Sigmoid colon (tissue), 7 donors: ENCODE results near the gene FSTL1. TPM values are rescaled to one million over a fixed set of nuclear protein-coding genes. Genes with fewer than 3 reads are reported as not detected.

Experiments used
- DNase-seq: peaks from one replicate; pipeline ENCODE4 v3.0.0-alpha.2; 2019
- H3K27ac ChIP-seq, 4 donors: fragments of 200-600 bp; sonication (generic); one replicate each; pipeline ENCODE4 v1.5.1; 2016 to 2019; ENCODE audit warnings: mild to moderate bottlenecking in 1 of 4
- H3K27me3 ChIP-seq, 3 donors: fragments of 200-600 bp; sonication (generic); one replicate each; pipeline ENCODE4 v1.5.1; 2019; ENCODE audit warnings: mild to moderate bottlenecking in 1 of 3
- H3K36me3 ChIP-seq, 4 donors: fragments of 200-600 bp; sonication (generic); one replicate each; pipeline ENCODE4 v1.5.1; 2016 to 2019
- H3K4me1 ChIP-seq, 4 donors: fragments of 200-600 bp; sonication (generic); one replicate each; pipeline ENCODE4 v1.5.1; 2017 to 2019
- H3K4me3 ChIP-seq, 4 donors: fragments of 200-600 bp; sonication (generic); one replicate each; pipeline ENCODE4 v1.5.1; 2017 to 2019; ENCODE audit warnings: mild to moderate bottlenecking in 2 of 4, moderate library complexity in 1 of 4
- H3K9me3 ChIP-seq, 4 donors: fragments of 200-600 bp in 3 of 4; sonication (generic) in 3 of 4; one replicate each; pipeline versions ENCODE4 v1.5.1 to v1.6.1; 2013 to 2019
- EP300 ChIP-seq, 4 donors: sonication (generic); formaldehyde crosslinking; IDR thresholded peaks; one replicate each; pipeline ENCODE4 v1.6.1; 2017; ENCODE audit warnings: antibody characterized with exemption in 4 of 4
- POLR2A ChIP-seq, 2 donors: fragments of 450-650 bp; IDR thresholded peaks; one replicate each; pipeline ENCODE4 v1.6.1; 2016; ENCODE audit warnings: antibody characterized with exemption in 2 of 2, mild to moderate bottlenecking in 2 of 2, moderate library complexity in 2 of 2
- POLR2AphosphoS5 ChIP-seq, 4 donors: sonication (generic); formaldehyde crosslinking; IDR thresholded peaks; one replicate each; pipeline ENCODE4 v1.6.1; 2017; ENCODE audit warnings: antibody characterized with exemption in 4 of 4
- WGBS, 2 donors: extraction: QIAGEN DNeasy Blood & Tissue Kit; methylation state at CpG; one replicate each; pipeline ENCODE4 v1.1.7; 2013; 5-methylcytosine and 5-hydroxymethylcytosine counted together
- intact Hi-C: fragments of 100-400 bp; cut with DNase I; formaldehyde crosslinking; loops from one replicate; pipeline ENCODE4 v1.15.1; 2023
- polyA plus RNA-seq, 3 donors: library from polyadenylated mRNA; stranded (reverse); fragments of 200-250 nt; gene quantifications; one replicate each; pipeline ENCODE4 v1.2.3, GENCODE V29; 2013
- total RNA-seq, 4 donors: library from RNA; depleted of rRNA; stranded (reverse); fragments of >200 nt; gene quantifications; one replicate each; pipeline ENCODE4 v1.1.0, GENCODE V29; 2016
- TF ChIP-seq, protein P1 (sequence below), 4 experiments: fragments of 450-650 bp in 3 of 4; fragments of 200-600 bp in 1 of 4; IDR thresholded peaks; one replicate each; pipeline ENCODE4 v1.5.1; 2016 to 2019; ENCODE audit warnings: antibody characterized with exemption in 4 of 4, mild to moderate bottlenecking in 3 of 4, moderate library complexity in 2 of 4
- donor health status: healthy with polysubstance abuse.
- donor health status: Bipolar disorder and iron deficiency.
- donor health status: healthy.

FSTL1 gene
- total and polyA plus RNA-seq, 7 donors = 8.1 to 653 (median 266) TPM

DNA sequence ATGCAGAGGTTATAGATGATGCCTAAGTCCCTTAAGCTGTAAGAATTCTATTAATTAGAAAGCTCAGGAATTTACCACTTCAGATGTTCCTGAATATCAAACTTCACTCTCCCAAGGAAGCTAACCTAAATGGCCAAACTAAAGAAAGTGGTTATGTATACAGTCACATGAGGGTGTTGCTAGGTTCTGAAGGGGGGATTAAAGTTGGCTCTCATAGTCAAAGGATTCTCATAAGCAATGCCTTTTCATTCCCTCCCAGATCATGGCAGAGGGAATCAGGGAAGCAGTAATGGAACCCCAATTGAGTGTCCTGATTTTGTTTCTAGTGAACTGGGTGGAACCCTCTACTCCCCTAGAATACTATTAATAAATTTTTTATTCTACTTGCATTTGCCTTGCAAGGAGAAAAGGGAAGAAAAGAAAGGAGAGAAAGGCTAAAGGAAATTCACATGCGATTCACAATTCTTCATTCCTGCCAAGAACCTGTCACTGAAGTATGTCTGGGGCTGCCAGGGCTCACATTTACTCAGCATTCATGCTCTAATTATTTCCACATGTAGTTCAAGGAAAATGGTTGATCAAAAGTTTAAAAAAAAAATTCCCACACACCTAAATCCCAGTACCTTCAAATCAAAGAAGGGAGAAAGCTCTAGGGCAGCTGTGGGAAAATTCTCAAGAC, 25.1 kb downstream of the FSTL1 start:
- peak; percentile 87 for DNase-seq
- peaks cover 0 to 100% (median 97%) of the 10 kb centered on the region in 4 donors for H3K4me1 ChIP-seq
- peak overlapping the region; percentile 79 to 96 (median 85) for H3K27ac ChIP-seq
- intact Hi-C loops = no loop called here
- WGBS, 2 donors = 73 to 85% methylated on average over 1 of the region's 1 CpG
- H3K4me3 ChIP-seq = no peak overlapping the region
- H3K27me3 ChIP-seq = no peaks in the 10 kb centered on the region
- peaks cover 0 to 14% (median 2%) of the 10 kb centered on the region in 4 donors for H3K36me3 ChIP-seq
- TF ChIP-seq EP300 (IDR thresholded peaks at IDR 0.05) = no peak
- no peak for TF ChIP-seq POLR2A (IDR thresholded peaks at IDR 0.05)
- TF ChIP-seq, protein P1, sequence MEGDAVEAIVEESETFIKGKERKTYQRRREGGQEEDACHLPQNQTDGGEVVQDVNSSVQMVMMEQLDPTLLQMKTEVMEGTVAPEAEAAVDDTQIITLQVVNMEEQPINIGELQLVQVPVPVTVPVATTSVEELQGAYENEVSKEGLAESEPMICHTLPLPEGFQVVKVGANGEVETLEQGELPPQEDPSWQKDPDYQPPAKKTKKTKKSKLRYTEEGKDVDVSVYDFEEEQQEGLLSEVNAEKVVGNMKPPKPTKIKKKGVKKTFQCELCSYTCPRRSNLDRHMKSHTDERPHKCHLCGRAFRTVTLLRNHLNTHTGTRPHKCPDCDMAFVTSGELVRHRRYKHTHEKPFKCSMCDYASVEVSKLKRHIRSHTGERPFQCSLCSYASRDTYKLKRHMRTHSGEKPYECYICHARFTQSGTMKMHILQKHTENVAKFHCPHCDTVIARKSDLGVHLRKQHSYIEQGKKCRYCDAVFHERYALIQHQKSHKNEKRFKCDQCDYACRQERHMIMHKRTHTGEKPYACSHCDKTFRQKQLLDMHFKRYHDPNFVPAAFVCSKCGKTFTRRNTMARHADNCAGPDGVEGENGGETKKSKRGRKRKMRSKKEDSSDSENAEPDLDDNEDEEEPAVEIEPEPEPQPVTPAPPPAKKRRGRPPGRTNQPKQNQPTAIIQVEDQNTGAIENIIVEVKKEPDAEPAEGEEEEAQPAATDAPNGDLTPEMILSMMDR (IDR thresholded peaks at IDR 0.05) = no peak
- TF ChIP-seq POLR2AphosphoS5 (IDR thresholded peaks at IDR 0.05) = peak; percentile 54 to 80 (median 69)
- no peaks in the 10 kb centered on the region for H3K9me3 ChIP-seq

DNA sequence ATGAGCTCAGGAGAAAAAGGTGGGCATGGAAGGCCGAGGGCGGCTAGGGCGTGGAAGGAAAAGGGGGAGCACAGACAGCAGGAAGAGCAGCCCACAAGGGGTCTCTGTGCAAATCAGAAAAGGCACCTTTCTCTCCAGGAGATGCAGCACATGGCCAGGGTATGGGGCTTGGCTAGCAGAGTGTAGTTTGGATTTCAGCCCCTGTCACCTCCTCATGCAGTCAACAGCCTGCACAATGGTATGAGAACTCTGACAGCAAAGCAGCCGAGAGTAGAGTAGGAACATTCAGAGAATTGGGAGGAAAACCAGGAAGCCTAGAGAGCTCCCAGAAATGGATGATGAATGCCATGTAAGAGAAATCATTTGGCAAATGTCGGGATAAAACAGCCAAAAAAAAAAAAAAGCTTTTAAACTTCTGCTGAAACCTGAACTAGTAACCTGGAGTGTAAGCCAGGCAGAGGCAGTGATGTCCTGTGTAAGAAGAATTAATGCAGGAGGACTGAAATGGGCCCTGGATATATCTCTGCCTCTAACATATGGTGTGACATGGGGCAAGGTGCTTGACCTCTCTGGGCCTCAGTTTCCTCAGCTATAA, 25.7 kb downstream of the FSTL1 start:
- H3K27me3 ChIP-seq = no peaks in the 10 kb centered on the region
- H3K36me3 ChIP-seq = peaks cover 0 to 9% (median 2%) of the 10 kb centered on the region in 4 donors
- peak overlapping the region; percentile 79 to 96 (median 85) for H3K27ac ChIP-seq
- H3K4me1 ChIP-seq = peaks cover 0 to 100% (median 97%) of the 10 kb centered on the region in 4 donors
- no peaks in the 10 kb centered on the region for H3K9me3 ChIP-seq
- no peak overlapping the region for H3K4me3 ChIP-seq
- intact Hi-C loops = no loop called here
- whole genome bisulfite sequencing, 2 donors = 72 to 89% methylated on average over 5 of the region's 5 CpGs
- no peak for DNase-seq
- peak in 3 of 4 donors; percentile 9 to 18 (median 12) for TF ChIP-seq POLR2AphosphoS5 (IDR thresholded peaks at IDR 0.05)
- TF ChIP-seq POLR2A (IDR thresholded peaks at IDR 0.05) = no peak

DNA sequence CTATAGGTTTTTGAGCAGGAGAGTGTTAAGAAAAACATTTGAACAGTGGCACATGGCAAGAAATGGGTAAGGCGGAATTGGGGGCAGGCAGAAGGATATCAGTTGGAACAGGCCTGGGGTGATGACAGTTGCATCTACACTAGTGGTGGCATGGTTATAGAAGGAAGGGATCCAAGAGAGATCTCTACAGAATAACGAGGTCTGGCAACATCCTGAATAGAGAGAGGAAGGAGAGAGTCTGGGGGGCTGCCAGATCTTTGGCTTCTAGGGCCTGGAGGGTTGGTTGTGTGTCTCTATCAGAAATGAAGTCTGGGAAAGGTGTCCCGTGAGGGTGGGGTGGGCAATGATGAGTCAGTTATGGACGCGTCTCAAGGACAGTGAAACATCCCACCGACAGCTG, 26.3 kb downstream of the FSTL1 start:
- Histone ChIP-seq H3K27me3 (no peaks in the 10 kb centered on the region), H3K27ac (peak overlapping the region; percentile 79 to 96 (median 85)), H3K4me1 (peaks cover 0 to 100% (median 97%) of the 10 kb centered on the region in 4 donors), H3K36me3 (peaks cover 0 to 9% (median 2%) of the 10 kb centered on the region in 4 donors), H3K9me3 (no peaks in the 10 kb centered on the region), H3K4me3 (no peak overlapping the region)
- TF ChIP-seq POLR2AphosphoS5 (IDR thresholded peaks at IDR 0.05) (no peak), POLR2A (IDR thresholded peaks at IDR 0.05) (no peak)
- TF ChIP-seq, protein P1 (IDR thresholded peaks at IDR 0.05) = no peak
- no peak for DNase-seq
- intact Hi-C loops = no loop called here
- 85% methylated on average over 6 of the region's 6 CpGs for WGBS, 2 donors

DNA sequence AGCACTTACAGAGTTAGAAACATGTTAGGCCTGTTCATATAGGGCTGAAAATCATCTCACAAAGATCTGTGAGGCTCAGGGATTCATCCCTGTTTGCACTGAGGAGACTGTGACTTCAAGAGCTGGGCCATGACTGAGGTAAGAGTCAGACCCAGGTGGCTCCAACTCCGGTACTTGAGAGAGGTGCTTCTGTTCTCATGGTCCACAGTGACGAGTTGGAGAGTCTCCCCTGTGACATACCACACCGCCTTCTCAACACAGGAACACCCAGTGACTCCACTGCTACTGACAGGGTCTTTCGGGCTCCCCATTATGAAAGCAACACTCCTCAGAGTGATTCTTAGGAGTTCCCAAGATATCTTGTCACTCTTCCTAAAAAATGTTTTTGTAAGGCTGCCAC, 27.4 kb downstream of the FSTL1 start:
- Histone ChIP-seq H3K27ac (peak overlapping the region; percentile 79 to 96 (median 85)), H3K4me3 (no peak overlapping the region), H3K9me3 (no peaks in the 10 kb centered on the region), H3K27me3 (no peaks in the 10 kb centered on the region), H3K36me3 (peaks cover 0 to 1% (median 0%) of the 10 kb centered on the region in 4 donors), H3K4me1 (peaks cover 0 to 100% (median 98%) of the 10 kb centered on the region in 4 donors)
- TF ChIP-seq POLR2A (IDR thresholded peaks at IDR 0.05) (no peak), POLR2AphosphoS5 (IDR thresholded peaks at IDR 0.05) (no peak), EP300 (IDR thresholded peaks at IDR 0.05) (no peak)
- TF ChIP-seq, protein P1 (IDR thresholded peaks at IDR 0.05) = no peak
- 93% methylated on average over 4 of the region's 4 CpGs for WGBS, 2 donors
- intact Hi-C loops = no loop called here
- no peak for DNase-seq

DNA sequence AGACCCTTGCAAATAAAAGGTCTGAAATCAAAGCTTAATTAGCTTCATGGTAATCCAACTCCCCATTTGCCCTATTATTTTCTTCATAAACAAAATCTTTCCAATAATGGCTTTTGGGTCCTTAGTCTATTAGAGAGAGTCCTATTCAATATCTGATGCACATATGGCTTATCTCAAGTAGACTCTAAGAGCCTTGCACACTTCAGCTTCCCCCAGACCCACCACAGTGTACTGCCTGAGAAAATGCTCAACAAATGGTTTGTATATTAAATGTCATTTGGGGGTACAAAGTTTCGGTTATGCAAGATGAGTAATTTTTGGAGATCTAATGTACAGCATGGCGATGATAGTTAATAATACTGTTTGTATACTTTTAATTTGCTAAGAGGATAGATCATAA, 28.9 kb downstream of the FSTL1 start:
- TF ChIP-seq, protein P1 (IDR thresholded peaks at IDR 0.05) = no peak
- TF ChIP-seq POLR2A (IDR thresholded peaks at IDR 0.05) = no peak
- no peak for TF ChIP-seq POLR2AphosphoS5 (IDR thresholded peaks at IDR 0.05)
- TF ChIP-seq EP300 (IDR thresholded peaks at IDR 0.05) = no peak
- Histone ChIP-seq H3K9me3 (no peaks in the 10 kb centered on the region), H3K4me3 (no peak overlapping the region), H3K36me3 (no peaks in the 10 kb centered on the region), H3K27me3 (no peaks in the 10 kb centered on the region), H3K27ac (peak overlapping the region; percentile 79 to 96 (median 85)), H3K4me1 (peaks cover 0 to 97% (median 96%) of the 10 kb centered on the region in 4 donors)
- intact Hi-C loops = loop anchor here (2.0 kb wide), 2 partner anchors 29 to 327 kb away; partner anchors contain the start of genes FSTL1 and GSK3B
- no peak for DNase-seq
- 85 to 88% methylated on average over 2 of the region's 2 CpGs for whole genome bisulfite sequencing, 2 donors
